Measurements from ENCODE around the gene REV1. TPM values are rescaled to one million over a fixed set of nuclear protein-coding genes. Genes with fewer than 3 reads are reported as not detected.

The REV1 gene
- total RNA-seq, 2 donors from 2014 or later: 49.5 to 63.5 TPM

- H3K9me3 ChIP-seq: no peaks in the 10 kb centered on the region
- no peaks in the 10 kb centered on the region for H3K27me3 ChIP-seq (replicated peaks; ENCODE audit: insufficient read depth)
- no peak overlapping the region for H3K27ac ChIP-seq
- no peaks in the 10 kb centered on the region for H3K4me1 ChIP-seq (replicated peaks)
- no peaks in the 10 kb centered on the region for H3K36me3 ChIP-seq
- no peak overlapping the region for H3K4me3 ChIP-seq
- no peak for DNase-seq (ENCODE audit: low spot score)
- intact Hi-C loops (cut with DNase I): no loop called here
- TF ChIP-seq CTCF (IDR thresholded peaks at IDR 0.05): no peak
- WGBS: 38% methylated on average over 2 of the region's 2 CpGs
Observed at GRCh38 chr2:99389371-99389770, 100.4 kb downstream of the REV1 start.

GRCh38 chr2:99388892-99389291 lies 100.9 kb downstream of the REV1 start:
- Histone ChIP-seq H3K4me3 (no peak overlapping the region), H3K9me3 (no peaks in the 10 kb centered on the region), H3K27me3 (replicated peaks; ENCODE audit: insufficient read depth) (no peaks in the 10 kb centered on the region), H3K36me3 (no peaks in the 10 kb centered on the region), H3K27ac (no peak overlapping the region), H3K4me1 (replicated peaks) (no peaks in the 10 kb centered on the region)
- 69% methylated on average over 2 of the region's 2 CpGs for WGBS
- DNase-seq (ENCODE audit: low spot score): no peak
- intact Hi-C loops (cut with DNase I): no loop called here
- TF ChIP-seq CTCF (IDR thresholded peaks at IDR 0.05): no peak
- no peak for TF ChIP-seq POLR2AphosphoS5 (IDR thresholded peaks at IDR 0.05)
- no peak for TF ChIP-seq POLR2A (IDR thresholded peaks at IDR 0.05)

GRCh38 chr2:99386011-99386410 lies 103.8 kb downstream of the REV1 start:
- no peaks in the 10 kb centered on the region for H3K27me3 ChIP-seq (replicated peaks; ENCODE audit: insufficient read depth)
- no peaks in the 10 kb centered on the region for H3K36me3 ChIP-seq
- no peaks in the 10 kb centered on the region for H3K4me1 ChIP-seq (replicated peaks)
- no peaks in the 10 kb centered on the region for H3K9me3 ChIP-seq
- H3K4me3 ChIP-seq: no peak overlapping the region
- H3K27ac ChIP-seq: no peak overlapping the region
- WGBS: 98% methylated on average over 2 of the region's 2 CpGs
- intact Hi-C loops (cut with DNase I): no loop called here
- DNase-seq (ENCODE audit: low spot score): no peak
- no peak for TF ChIP-seq POLR2AphosphoS5 (IDR thresholded peaks at IDR 0.05)
- no peak for TF ChIP-seq CTCF (IDR thresholded peaks at IDR 0.05)
- no peak for TF ChIP-seq POLR2A (IDR thresholded peaks at IDR 0.05)

GRCh38 chr2:99382143-99382542 lies 107.7 kb downstream of the REV1 start:
- intact Hi-C loops (cut with DNase I): no loop called here
- no peak overlapping the region for H3K27ac ChIP-seq
- no peak for DNase-seq (ENCODE audit: low spot score)
- no peaks in the 10 kb centered on the region for H3K27me3 ChIP-seq (replicated peaks; ENCODE audit: insufficient read depth)
- no peaks in the 10 kb centered on the region for H3K9me3 ChIP-seq
- H3K4me1 ChIP-seq (replicated peaks): no peaks in the 10 kb centered on the region
- 82% methylated on average over 2 of the region's 2 CpGs for WGBS
- TF ChIP-seq CTCF (IDR thresholded peaks at IDR 0.05) (no peak), POLR2AphosphoS5 (IDR thresholded peaks at IDR 0.05) (no peak), POLR2A (IDR thresholded peaks at IDR 0.05) (no peak)
- H3K36me3 ChIP-seq: no peaks in the 10 kb centered on the region
- no peak overlapping the region for H3K4me3 ChIP-seq

GRCh38 chr2:99380376-99381010 lies 109.3 kb downstream of the REV1 start:
- TF ChIP-seq CTCF (IDR thresholded peaks at IDR 0.05) (no peak), POLR2AphosphoS5 (IDR thresholded peaks at IDR 0.05) (no peak), POLR2A (IDR thresholded peaks at IDR 0.05) (no peak)
- Histone ChIP-seq H3K9me3 (no peaks in the 10 kb centered on the region), H3K36me3 (no peaks in the 10 kb centered on the region), H3K27me3 (replicated peaks; ENCODE audit: insufficient read depth) (no peaks in the 10 kb centered on the region), H3K27ac (no peak overlapping the region), H3K4me1 (replicated peaks) (no peaks in the 10 kb centered on the region), H3K4me3 (no peak overlapping the region)
- 91% methylated on average over 3 of the region's 3 CpGs for WGBS
- intact Hi-C loops (cut with DNase I): no loop called here
- no peak for DNase-seq (ENCODE audit: low spot score)
